Retina (tissue), 1 donor: Measurements from ENCODE around the gene GLG1.
"Not testable (repeated sequence)": the region's sequence is repeated elsewhere in the genome, so short reads cannot be mapped to it uniquely, and the experiment has no call there.

Source experiments
- DNase-seq: peaks from one replicate; pipeline ENCODE4 v3.0.0-alpha.2; 2016

Gene GLG1

DNA sequence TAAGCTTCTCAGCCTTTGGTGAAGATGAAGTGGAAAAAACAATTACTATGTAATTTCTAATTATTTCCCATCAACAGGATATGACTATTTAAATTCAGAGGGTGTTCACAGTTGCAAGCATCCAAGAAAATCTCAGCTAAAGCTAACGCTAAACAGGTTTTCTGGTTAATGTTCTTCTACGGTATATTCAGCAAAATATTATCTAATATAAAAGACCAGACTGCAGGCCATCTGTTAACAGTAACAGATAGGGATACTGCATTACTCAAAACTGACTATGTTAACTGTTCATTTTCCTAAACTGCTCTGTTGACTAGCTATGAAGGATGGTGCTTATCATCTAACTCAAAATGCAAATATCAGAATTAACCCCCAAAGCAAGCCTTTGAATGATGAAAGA is 32.8 kb downstream of the GLG1 start:
- DNase-seq, result no peak

DNA sequence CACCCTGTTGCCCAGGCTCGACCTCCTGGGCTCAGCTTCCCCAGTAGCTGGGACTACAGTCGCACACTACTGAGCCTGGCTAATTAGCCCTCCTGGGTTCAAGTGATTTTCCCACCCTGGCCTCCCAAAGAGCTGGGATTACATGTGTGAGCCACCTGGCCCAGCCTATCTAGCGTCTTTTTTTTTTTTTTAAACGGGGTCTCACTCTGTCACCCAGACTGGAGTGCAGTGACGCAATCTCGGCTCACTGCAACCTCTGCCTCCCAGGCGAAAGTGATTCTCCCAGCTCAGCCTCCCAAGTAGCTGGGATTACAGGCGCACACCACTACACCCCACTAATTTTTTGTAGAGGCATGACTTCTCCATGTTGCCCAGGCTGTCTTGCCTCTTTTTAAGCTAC is 33.3 kb downstream of the GLG1 start:
- no peak for DNase-seq

DNA sequence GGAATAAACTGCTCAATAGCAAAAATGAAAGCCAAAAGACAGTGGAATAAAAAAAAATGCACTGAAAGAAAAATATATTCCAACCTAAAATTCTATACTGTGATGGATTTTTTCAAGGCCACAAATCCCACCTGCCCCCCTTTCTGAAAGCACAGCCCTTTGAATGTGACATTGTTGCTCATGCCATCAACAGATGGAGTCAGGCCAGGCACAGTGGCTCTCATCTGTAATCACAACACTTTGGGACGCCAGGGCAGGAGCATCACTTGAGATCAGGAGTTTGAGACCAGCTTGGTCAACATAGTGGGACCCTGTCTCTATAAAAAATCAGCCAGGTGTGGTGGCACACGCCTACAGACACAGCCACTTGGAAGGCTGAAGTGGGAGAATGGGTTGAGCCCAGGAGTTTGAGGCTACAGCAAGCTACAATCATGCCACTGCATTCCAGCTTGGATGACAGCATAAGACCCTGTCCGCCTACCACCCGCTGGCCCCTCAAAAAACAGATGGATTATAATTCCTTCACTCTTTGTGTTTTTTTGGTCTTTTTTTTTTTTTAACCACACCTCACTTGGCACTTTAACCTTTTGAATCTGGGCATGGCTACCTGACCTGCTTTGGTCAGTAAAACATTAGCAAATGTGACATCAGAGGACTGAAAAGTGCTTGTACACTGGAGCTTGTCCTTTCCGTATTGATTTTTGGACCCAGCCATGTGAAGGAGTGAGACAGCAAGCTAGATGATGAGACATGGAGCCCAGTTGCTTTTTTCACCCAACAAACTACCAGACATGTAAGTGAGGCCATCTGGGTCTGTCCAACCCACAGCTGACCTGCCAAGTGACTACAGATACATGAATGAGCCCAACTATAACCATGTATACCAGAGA is 36.3 kb downstream of the GLG1 start:
- peak; percentile 10 for DNase-seq

DNA sequence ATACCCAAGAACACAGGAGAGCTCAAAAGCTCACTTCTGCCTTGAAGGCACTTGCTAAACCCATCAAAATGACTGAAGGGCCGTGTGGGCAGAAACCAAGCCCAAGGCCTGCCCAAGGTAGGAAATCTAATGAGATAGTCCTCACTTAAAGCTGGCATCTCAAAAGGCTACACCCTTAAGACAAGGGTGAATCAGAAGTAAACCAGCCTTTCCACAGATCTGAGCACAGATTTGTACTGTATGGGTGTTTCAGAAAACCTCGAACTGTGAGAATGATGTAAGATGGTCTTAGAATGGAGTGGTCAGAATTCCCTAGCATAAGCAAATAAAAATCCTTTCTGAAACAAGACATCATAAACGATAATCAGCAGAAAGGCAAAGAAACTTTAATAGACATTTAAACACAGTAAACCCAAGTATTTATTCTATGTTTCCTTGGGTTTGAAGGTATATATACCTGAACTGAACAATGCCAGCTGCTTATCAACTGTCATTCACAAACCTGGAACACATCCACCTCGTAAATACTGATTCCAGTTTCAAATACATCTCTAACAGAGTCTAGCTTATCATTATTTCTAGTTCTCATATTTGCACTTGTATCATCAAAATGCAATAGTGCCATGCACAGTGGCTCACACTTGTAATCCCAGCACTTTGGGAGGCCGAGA is 37.8 kb downstream of the GLG1 start:
- DNase-seq, result no peak

DNA sequence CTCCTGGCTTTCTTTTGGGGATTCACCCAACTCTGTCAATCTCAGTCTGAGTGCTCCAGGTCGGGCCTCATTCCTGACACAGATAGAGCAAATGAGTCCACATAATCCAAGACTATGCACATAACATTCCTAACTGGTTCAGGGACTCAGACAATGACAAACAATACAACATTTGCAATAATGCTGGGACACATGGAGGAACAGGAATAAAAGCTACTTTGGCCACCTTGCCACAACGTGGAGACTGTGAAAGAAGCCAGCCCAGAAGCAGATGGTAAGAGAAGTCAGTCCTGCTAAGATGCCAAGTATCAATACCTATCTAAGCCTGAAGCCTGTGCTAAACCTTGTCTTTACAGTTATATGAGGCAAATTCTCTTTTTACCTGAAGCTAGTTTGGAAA is 39.0 kb downstream of the GLG1 start:
- no peak for DNase-seq

DNA sequence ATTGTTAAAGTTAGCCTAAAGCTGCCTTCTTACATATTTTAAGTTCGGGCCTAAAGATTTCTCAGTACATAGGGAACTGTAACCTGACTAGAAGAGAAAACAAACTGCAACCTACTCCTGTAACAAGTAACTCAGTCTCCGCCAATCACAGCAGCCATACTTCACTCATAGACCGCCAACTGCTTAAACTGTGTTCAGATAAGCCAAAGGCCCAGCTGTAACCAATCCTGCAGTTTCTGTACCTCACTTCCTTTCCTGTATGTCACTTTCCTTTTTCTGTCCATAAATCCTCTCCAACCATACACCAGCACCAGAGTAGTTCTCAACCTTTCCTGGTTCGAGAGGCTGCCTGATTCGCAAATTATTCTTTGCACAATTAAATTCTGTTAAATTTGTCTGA is 41.5 kb downstream of the GLG1 start:
- DNase-seq, result no peak

DNA sequence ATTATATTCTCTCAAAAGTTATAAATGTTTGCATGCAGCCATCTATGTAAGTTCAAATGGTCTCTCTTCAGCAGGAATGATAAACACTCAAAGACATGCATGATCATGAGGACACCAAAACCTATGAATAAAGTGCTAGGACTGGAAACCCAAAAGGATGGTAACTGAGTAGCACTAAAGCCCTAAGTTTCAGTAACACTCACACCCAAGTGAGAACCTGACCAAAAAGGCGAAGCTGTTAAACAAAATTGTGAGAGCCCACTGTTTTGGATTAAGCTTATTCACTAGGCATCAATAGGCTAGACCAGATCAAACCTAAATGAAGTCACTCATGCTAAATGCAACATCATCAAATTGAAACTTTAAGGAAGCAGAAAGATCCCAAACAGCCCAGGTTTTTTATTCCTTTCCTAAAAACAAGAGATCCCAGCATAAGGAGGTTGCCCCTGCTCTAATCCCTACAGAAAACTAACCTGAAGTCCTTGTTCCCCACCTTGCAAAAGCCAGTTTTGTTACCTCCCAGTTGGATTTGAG is 42.4 kb downstream of the GLG1 start:
- no peak for DNase-seq

DNA sequence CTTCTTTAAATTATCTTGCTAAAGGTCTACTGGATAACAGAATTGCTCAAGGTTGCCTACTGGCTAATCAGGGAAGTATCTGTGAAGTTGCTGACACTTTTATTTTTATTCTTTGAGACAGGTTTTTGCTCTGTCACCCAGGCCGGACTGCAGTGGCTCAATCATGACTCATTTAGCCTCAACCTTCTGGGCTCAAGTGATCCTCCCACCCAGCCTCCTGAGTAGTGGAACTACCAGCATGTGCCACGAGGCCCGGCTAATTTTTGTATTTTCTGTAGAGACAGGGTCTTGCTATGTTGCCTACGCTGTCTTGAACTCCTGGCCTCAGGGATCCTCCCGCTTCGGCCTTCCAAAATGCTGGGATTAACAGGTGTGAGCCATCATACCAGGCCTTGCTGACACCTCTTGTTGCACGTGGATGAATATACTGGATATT is 43.1 kb downstream of the GLG1 start:
- DNase-seq, result no peak

DNA sequence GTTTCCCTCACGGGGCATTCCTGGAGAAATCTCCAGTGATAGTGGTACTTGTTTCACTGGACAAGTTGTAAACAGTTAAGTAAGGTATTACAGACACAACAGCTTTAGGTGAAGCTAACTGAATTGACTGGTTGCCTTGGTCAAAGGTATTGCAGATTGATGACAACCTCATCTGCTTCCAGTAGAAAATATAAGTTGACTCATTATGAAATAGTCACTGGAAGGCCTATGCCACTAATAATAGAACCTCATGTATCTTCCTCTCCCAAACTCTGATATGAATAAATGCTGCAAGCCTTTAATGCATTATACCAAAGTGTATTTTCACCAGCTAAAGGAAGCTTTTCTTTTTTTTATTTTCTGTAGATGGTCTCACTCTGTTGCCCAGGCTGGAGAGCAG is 44.8 kb downstream of the GLG1 start:
- DNase-seq, result no peak

DNA sequence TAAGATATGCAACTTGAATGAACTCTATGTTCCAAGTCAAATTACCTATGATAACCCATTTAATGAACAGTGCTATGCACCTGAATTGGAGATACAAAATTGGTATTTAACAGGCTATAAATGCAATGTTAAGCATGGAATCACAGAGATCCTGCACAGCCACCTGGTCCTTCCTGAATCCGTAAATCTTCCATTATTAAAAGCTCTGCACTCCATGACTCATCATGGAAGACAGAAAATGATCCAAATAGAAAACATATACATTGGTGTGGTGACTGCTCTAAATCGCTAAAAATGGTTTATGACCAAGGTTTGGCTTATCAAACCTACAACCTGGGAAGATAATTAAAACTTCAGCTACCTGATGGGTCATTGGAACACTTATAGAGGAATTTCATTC is 45.3 kb downstream of the GLG1 start:
- no peak for DNase-seq

DNA sequence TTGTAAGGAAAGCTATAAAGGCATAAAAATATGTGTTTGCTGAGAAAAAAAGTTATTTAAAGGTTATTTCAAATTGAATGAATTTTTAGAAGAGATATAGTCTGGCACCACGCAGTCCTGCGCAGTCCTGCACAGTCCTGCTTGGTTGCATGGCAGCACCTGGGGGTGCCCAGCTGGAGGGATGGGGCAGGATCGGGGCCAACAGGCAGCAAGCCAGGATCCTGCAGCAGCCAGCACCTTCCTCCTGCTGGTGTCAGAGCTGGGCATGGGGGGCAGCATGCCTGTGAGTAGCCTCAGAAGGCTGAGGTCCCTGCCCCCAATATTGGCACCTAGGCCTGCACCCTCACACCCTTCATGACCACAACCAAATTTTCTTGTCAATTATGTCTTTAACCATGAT is 46.0 kb downstream of the GLG1 start:
- DNase-seq, result no peak

DNA sequence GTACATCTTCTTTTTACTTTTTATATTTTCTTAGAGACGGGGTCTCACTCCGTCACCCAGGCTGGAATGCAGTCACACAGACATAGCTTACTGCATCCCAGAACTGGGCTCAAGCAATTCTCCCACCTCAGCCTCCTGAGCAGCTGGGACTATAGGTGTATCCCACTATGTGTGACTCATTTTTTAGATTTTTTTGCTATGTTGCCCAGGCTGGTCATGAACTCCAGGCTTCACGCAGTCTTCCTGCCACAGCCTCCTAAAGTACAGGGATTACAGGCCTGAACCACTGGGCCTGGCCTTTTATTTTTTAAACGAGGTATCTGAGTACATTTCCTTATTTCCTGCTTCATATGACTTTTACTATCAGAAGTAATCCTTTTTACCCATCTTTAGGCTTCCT is 48.0 kb downstream of the GLG1 start:
- no peak for DNase-seq

DNA sequence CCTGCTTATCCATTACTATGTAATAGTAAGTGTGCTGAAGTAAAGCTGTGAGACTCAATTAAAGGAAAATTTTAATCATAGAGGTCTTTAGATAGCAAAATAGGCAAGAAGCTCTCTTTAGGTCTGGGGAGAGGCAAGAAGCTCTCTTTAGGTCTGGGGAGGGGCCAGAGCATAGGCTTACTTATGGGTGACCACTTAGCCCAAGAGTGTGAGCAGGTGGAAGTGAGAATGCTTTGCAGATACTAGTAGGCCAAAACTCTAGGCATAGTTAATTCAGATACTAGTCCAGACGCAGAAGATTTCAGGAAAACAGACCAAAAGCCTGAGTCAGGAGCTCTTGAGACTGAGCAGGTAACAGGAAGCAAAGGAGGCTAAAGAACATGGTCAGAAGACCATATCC is 49.6 kb downstream of the GLG1 start:
- no peak for DNase-seq

DNA sequence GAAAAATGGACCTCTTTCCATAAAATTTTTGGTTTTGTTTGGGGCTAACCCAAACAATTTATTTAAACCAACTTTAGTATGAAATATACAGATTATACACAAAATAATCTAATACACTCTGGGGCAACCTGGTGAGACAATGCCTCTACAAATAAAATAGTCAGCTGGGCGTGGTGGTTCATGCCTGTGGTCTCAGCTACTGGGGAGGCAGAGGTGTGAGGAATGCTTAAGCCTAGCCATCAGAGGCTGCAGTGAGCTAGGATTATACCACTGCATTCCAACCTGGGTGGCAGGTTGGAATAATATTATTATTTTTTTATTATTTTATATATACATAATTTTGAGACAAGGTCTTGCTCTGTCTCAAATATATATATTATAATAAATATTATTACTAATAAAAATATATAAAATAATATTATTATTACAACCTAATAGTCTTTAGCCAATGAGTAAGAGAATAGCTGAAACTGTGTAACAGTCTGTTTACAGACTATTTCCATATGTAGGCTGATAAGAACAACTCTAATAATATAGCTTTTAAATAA is 50.5 kb downstream of the GLG1 start:
- no peak for DNase-seq

DNA sequence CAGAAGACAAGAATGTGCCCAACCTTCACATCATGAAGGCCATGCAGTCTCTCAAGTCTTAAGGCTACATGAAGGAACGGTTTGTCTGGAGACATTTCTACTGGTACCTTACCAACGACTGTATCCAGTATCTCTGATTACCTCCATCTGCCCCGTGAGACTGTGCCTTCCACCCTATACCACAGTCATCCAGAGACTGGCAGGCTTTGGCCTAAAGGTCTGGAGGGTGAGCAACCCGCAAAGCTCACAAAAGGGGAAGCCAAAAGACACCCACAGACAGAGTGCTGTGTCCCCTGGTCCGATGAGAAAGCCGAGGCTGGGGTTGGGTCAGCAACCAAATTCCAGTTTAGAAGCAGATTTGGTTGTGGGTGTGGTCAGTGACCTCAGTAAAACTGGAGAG is 54.6 kb downstream of the GLG1 start:
- DNase-seq, result not testable (repeated sequence)

DNA sequence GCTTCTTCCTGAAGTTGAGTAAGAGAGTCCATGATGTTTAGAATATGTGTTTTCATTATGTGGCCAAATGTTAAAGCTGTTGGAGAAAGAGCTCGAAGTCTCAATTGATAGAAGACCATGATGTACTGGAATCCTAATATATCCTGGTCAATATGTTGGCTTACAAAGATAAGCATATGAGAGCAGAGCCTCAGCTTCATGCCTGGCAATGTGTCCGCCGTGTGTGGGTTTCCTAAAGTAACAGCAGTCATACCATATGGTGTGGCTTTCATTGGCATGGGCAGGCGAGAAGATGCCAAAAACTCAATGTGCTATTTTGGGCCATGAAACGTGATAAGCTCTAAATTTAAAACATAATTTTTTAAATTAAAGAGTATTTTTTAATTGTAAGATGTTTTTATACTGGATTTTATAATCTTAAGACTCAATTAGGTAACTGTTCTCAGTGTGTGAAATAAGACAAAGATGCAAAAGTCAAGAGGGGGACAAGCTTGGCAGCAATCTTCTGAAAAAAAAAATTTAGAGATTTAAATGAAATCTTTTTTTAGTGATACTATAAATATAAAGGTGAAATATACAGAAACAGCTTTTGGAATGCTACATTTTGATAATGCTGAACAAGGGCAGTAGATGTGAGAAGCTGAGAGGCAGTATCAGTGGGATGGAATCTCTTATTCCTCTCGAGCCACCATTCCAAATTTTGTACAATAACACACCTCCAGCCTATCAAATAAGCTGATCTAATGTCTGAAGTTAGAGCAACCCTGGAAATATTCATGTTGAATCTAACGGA is 56.5 kb downstream of the GLG1 start:
- not testable (repeated sequence) for DNase-seq

DNA sequence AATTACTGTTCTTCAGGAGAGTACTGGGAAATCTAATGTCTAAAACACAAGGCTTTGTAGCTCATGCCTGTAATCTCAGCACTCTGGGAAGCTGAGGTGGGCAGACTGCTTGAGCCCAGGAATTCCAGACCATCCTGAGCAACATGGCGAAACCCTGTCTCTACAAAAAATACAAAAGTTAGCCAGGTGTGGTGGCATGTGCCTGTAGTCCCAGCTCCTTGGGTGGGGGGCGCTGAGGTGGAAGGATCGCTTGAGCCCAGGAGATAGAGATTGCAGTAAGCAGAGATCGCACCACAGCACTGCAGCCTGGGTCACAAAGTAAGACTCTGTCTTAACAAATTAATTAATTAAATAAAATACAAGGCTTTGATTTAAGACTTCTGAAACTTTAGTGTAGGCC is 60.8 kb downstream of the GLG1 start:
- DNase-seq, result not testable (repeated sequence)

DNA sequence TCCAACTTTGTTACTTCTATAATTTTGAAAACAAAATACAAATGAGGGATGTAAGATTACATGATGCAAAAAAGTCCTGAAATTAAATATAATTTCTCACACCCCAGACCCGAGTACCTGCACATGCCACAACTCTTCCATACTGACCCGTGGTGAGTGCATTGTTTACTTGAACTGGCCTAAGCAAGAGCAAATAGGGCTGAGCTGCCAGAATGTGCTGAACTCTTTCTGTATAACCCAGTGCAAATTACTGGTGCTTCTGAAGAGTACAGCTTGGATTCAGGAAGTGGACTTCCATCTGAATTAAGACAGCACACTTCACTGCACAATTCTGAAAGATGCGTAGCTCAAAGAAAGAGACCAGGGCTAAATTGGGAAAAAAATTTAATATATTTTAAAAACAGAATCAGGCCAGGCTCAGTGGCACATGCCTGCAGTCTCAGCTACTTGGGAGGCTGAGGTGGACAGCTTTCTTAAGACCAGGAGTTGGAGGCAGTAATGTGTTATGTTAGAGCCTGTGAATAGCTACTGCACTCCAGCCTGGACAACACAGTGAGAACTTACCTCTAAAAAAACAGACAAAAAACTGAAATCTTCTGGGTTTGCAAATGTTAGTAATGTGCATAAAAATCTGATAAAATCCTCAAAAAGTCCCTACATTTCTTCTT is 63.9 kb downstream of the GLG1 start:
- DNase-seq, result peak; percentile 13

DNA sequence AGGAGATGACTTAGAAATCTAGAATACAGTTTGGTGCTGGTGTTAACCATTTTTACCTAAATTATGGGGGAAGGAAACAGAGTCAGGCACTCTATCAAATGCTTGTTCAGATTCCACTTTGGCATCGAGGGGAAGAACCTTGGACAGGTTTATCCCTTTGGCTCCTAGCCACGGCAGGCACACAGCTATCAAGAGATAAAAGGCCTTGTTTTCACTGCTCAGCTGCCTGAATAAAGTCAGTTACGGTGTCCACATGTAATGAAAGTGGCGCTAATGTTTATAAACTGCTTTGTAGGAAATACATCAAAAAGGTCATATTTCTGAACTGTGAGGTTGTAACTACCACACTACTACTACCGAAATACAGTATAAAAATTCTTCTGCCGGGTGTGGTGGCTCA is 66.3 kb downstream of the GLG1 start:
- DNase-seq, result not testable (repeated sequence)

DNA sequence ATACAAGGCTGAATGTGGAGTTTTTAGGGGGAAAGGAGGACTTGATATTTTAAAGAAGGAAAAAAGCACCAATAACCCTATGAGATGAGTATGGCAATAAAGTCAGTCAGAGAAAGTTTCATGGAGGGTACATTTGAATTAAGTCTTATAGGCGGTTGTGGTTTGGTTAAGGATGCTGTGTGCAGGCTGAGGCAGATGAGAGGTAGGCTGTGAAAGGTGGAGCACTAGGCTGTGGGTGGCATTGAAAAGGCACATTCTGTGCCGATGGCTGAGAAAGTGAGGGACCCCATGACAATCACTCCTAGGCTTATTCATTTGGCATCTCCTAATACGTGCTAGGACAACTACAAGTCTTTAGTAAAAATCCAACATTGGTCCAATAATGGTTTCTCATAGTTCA is 68.1 kb downstream of the GLG1 start:
- DNase-seq, result not testable (repeated sequence)

DNA sequence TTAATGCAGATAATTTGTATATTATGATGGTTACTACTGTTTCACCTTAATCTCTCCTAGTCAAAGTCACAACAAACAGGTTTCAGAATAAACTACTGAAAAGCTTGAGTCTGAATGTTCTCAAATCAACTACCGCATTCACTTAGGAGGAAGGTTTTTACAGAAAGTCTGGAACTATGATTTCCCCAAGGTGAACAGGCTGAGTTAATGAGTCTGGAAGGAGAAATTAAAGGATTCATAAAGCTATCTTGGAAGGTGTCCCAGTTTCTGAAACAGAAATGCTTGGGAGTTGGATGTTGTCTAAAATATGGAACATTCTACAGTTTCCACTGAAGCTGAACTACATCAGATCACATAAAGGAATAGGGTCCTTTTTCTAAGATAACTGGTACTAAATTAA is 69.2 kb downstream of the GLG1 start:
- not testable (repeated sequence) for DNase-seq

DNA sequence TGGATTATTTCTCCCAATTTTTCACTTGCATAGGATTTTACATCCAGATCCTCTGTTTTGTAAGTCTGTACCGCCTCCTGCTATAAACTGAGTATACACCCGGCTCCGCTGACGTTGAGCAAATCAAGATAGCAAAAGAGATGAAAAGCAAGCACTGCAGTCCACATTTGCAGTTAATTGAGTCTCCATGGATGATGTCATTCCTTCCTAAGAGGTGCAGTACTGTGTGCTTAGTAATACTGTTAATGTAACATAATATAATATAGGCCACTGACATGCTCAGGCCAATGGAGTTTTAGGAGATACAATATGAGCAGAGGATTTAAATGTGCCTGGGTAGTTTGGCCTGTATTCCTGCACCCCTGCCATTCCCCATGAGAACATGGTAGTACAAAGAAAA is 72.3 kb downstream of the GLG1 start:
- DNase-seq, result not testable (repeated sequence)
